ENCODE measurements around the gene TCTN1. TPM values are rescaled to one million over a fixed set of nuclear protein-coding genes. Genes with fewer than 3 reads are reported as not detected.
"Not testable (repeated sequence)": the region's sequence is repeated elsewhere in the genome, so short reads cannot be mapped to it uniquely, and the experiment has no call there.

TCTN1 gene
- total and polyA plus RNA-seq, 2 of the 8 experiments (the other 6 are each of a cell fraction or from before 2014, with no cell fraction given): 14.7 to 16.4 TPM

DNA sequence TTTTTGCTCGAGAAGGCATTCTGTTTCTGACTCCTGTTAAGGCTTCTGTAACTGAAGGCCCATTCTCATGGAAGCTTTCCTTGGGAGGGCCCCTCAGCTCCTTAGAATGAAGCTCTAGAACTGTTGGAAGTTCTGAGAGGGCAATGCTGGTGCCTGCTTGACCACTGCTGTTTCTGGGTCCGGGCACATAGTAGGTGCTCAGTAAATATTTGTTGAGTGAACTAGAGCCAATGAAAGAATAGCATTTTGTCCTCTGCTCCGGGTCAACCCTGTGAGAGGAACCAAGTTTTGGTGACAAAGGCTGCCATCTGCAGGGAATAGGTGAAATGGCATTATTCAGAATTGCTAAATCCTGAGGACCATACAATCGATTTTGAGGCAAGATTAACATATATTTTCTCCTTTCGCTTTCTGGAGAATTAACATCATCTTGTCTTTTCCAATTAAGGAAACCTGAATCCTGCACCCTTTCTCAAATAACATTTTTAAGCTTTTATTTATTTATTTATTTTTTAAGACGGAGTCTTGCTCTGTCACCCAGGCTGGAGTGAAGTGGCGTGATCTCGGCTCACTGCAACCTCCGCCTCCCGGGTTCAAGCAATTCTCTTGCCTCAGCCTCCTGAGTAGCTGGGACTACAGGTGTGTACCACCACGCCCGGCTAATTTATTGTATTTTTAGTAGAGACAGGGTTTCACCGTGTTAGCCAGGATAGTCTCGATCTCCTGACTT lies 11.7 kb upstream of the TCTN1 start:
- not testable (repeated sequence) for H3K9me3 ChIP-seq (ENCODE audit: insufficient read depth in 2 of 2, low read depth in 1 of 2, low read length in 1 of 2); H3K27me3 ChIP-seq (replicated peaks in 1 of 4; ENCODE audit: control insufficient read depth in 3 of 4, extremely low read depth in 1 of 4, insufficient read depth in 3 of 4, low read length in 3 of 4); H3K14ac ChIP-seq (ENCODE audit: insufficient read length); H3K4me2 ChIP-seq (ENCODE audit: insufficient read depth in 1 of 2, low read depth in 2 of 2, low read length in 2 of 2); H3K4me1 ChIP-seq (replicated peaks in 1 of 4; ENCODE audit: control insufficient read depth in 3 of 4, insufficient read depth in 4 of 4, low read length in 3 of 4); H3K9ac ChIP-seq (replicated peaks in 1 of 4; ENCODE audit: extremely low read depth in 1 of 4, low read depth in 3 of 4, low read length in 3 of 4); H3K79me1 ChIP-seq (ENCODE audit: low read depth, low read length); H3K4me3 ChIP-seq (ENCODE audit: extremely low read depth in 1 of 4, insufficient read depth in 2 of 4, low read depth in 3 of 4, low read length in 4 of 4); H4K91ac ChIP-seq (replicated peaks; ENCODE audit: insufficient read length, low read length); H2BK120ac ChIP-seq (replicated peaks; ENCODE audit: low read depth, low read length); H2AFZ ChIP-seq (ENCODE audit: low read length); DNase-seq (ENCODE audit: low read depth in 1 of 2, low spot score in 2 of 2); H3K18ac ChIP-seq (ENCODE audit: extremely low read depth, low read length); H2BK5ac ChIP-seq (ENCODE audit: low read depth, low read length); H4K5ac ChIP-seq (ENCODE audit: insufficient read length, low read depth, low read length); H3K36me3 ChIP-seq (ENCODE audit: control insufficient read depth in 2 of 4, insufficient read depth in 4 of 4, low read length in 3 of 4); H4K20me1 ChIP-seq (replicated peaks in 1 of 2; ENCODE audit: control insufficient read depth in 1 of 2, insufficient read depth in 2 of 2, low read length in 2 of 2); H3K4ac ChIP-seq (replicated peaks; ENCODE audit: insufficient read length, low read depth, low read length); H2BK15ac ChIP-seq (ENCODE audit: low read length); H3K23me2 ChIP-seq (ENCODE audit: low read depth, low read length); H4K8ac ChIP-seq (ENCODE audit: extremely low read depth, insufficient read depth, low read length); H2AK5ac ChIP-seq (ENCODE audit: low read depth, low read length); H3K27ac ChIP-seq (ENCODE audit: low read depth, low read length); H3K79me2 ChIP-seq (ENCODE audit: control insufficient read depth in 1 of 2, insufficient read depth in 2 of 2, low read length in 2 of 2); H2BK12ac ChIP-seq (ENCODE audit: low read depth, low read length); H2BK20ac ChIP-seq (ENCODE audit: low read length); H3K56ac ChIP-seq (replicated peaks; ENCODE audit: insufficient read length, low read depth, low read length); H3K23ac ChIP-seq (ENCODE audit: insufficient read length)
- TF ChIP-seq CEBPB (IDR thresholded peaks at IDR 0.05; ENCODE audit: low read depth, low read length) (peak; percentile 70), RAD21 (IDR thresholded peaks at IDR 0.05 in 1 of 2, conservative IDR thresholded peaks at IDR 0.05 in 1 of 2; ENCODE audit: low read depth in 2 of 2, low read length in 2 of 2) (peak; percentile 82 to 89), KDM1A (IDR thresholded peaks at IDR 0.05; ENCODE audit: borderline replicate concordance, low read length) (peak; percentile 82; the same call in 1 of the 2 replicates)
- TF ChIP-seq, protein P1, sequence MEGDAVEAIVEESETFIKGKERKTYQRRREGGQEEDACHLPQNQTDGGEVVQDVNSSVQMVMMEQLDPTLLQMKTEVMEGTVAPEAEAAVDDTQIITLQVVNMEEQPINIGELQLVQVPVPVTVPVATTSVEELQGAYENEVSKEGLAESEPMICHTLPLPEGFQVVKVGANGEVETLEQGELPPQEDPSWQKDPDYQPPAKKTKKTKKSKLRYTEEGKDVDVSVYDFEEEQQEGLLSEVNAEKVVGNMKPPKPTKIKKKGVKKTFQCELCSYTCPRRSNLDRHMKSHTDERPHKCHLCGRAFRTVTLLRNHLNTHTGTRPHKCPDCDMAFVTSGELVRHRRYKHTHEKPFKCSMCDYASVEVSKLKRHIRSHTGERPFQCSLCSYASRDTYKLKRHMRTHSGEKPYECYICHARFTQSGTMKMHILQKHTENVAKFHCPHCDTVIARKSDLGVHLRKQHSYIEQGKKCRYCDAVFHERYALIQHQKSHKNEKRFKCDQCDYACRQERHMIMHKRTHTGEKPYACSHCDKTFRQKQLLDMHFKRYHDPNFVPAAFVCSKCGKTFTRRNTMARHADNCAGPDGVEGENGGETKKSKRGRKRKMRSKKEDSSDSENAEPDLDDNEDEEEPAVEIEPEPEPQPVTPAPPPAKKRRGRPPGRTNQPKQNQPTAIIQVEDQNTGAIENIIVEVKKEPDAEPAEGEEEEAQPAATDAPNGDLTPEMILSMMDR (IDR thresholded peaks at IDR 0.05; ENCODE audit: control extremely low read depth in 1 of 3, insufficient read depth in 1 of 3, low read depth in 1 of 3, low read length in 3 of 3): peak; percentile 8 to 76 (median 71)
- POLR2A ChIA-PET (ENCODE audit: partially characterized antibody): interaction anchor here (3.8 kb wide), 1 partner anchor 133 kb away, joined by 17 read pairs; the partner anchor contains the start of genes FAM216A and GPN3
- peak; percentile 84 for FAIRE-seq
- WGBS, 2 experiments (ENCODE audit: extremely low coverage in 1 of 2, insufficient coverage in 1 of 2, insufficient read length in 1 of 2, insufficient replicate concordance in 2 of 2, low coverage in 1 of 2, low lambda C conversion rate in 2 of 2, missing lambda C conversion rate in 1 of 2): 82% methylated on average over 14 of the region's 14 CpGs; no CpG with 5 or more reads in 1 of the 2 experiments
- CTCF ChIA-PET (ENCODE audit: partially characterized antibody): interaction anchor here (0.6 to 14.6 kb wide), 51 partner anchors 11 to 646 kb away, joined by 3 to 190 read pairs (median 5); partner anchors contain the start of genes ARPC3, FAM216A, GPN3 and RAD9B

All from H1 (cell line).